ENCODE measurements around the gene MSRB1. TPM values are rescaled to one million over a fixed set of nuclear protein-coding genes. Genes with fewer than 3 reads are reported as not detected.

Gene MSRB1
- total RNA-seq, 1 donor from 2014 or later = 29.8 TPM

- Mint-ChIP-seq H3K27me3 (ENCODE audit: low read depth) (no peaks in the 10 kb centered on the region), H3K4me3 (no peak overlapping the region), H3K36me3 (ENCODE audit: low read depth) (no peaks in the 10 kb centered on the region), H3K9me3 (peaks cover 2% of the 10 kb centered on the region), H3K4me1 (peaks cover 5% of the 10 kb centered on the region), H3K27ac (ENCODE audit: unreplicated experiment) (no peak overlapping the region)
- no peak for DNase-seq (ENCODE audit: low read depth, low spot score)
- TF ChIP-seq CTCF (conservative IDR thresholded peaks at IDR 0.05) = no peak
These were observed 7.6 kb upstream of the MSRB1 start for GRCh38 chr16:1950559-1950958.

- Mint-ChIP-seq H3K4me3 (no peak overlapping the region), H3K27me3 (ENCODE audit: low read depth) (no peaks in the 10 kb centered on the region), H3K9me3 (peaks cover 2% of the 10 kb centered on the region), H3K27ac (ENCODE audit: unreplicated experiment) (no peak overlapping the region), H3K4me1 (peaks cover 5% of the 10 kb centered on the region), H3K36me3 (ENCODE audit: low read depth) (no peaks in the 10 kb centered on the region)
- TF ChIP-seq CTCF (conservative IDR thresholded peaks at IDR 0.05) = no peak
- DNase-seq (ENCODE audit: low read depth, low spot score) = no peak
These were observed 7.0 kb upstream of the MSRB1 start for GRCh38 chr16:1950047-1950446.

GRCh38 chr16:1949507-1949906, 6.5 kb upstream of the MSRB1 start:
- peaks cover 2% of the 10 kb centered on the region for H3K9me3 Mint-ChIP-seq
- peaks cover 6% of the 10 kb centered on the region for H3K4me1 Mint-ChIP-seq
- H3K27me3 Mint-ChIP-seq (ENCODE audit: low read depth) = no peaks in the 10 kb centered on the region
- no peak overlapping the region for H3K27ac Mint-ChIP-seq (ENCODE audit: unreplicated experiment)
- H3K36me3 Mint-ChIP-seq (ENCODE audit: low read depth) = no peaks in the 10 kb centered on the region
- H3K4me3 Mint-ChIP-seq = no peak overlapping the region
- no peak for TF ChIP-seq CTCF (conservative IDR thresholded peaks at IDR 0.05)
- no peak for DNase-seq (ENCODE audit: low read depth, low spot score)

GRCh38 chr16:1947369-1947670, 4.3 kb upstream of the MSRB1 start:
- no peak for DNase-seq (ENCODE audit: low read depth, low spot score)
- no peak overlapping the region for H3K4me3 Mint-ChIP-seq
- TF ChIP-seq CTCF (conservative IDR thresholded peaks at IDR 0.05) = no peak
- no peak overlapping the region for H3K27ac Mint-ChIP-seq (ENCODE audit: unreplicated experiment)
- H3K4me1 Mint-ChIP-seq = peaks cover 9% of the 10 kb centered on the region
- H3K27me3 Mint-ChIP-seq (ENCODE audit: low read depth) = no peaks in the 10 kb centered on the region
- no peaks in the 10 kb centered on the region for H3K9me3 Mint-ChIP-seq
- no peaks in the 10 kb centered on the region for H3K36me3 Mint-ChIP-seq (ENCODE audit: low read depth)

GRCh38 chr16:1946495-1947368, 3.7 kb upstream of the MSRB1 start:
- DNase-seq (ENCODE audit: low read depth, low spot score) = no peak
- no peaks in the 10 kb centered on the region for H3K36me3 Mint-ChIP-seq (ENCODE audit: low read depth)
- H3K27ac Mint-ChIP-seq (ENCODE audit: unreplicated experiment) = no peak overlapping the region
- no peaks in the 10 kb centered on the region for H3K9me3 Mint-ChIP-seq
- no peaks in the 10 kb centered on the region for H3K27me3 Mint-ChIP-seq (ENCODE audit: low read depth)
- no peak overlapping the region for H3K4me3 Mint-ChIP-seq
- no peak for TF ChIP-seq CTCF (conservative IDR thresholded peaks at IDR 0.05)
- H3K4me1 Mint-ChIP-seq = peaks cover 9% of the 10 kb centered on the region
